DOHH2 (cell line): ENCODE results near the gene CFAP61.

Experiments
- H3F3A ChIP-seq: fragments of 200-600 bp; sonication (generic), shearing (Covaris generic); 2 replicates; pipeline ENCODE4 v1.6.0; 2016; ENCODE audit warnings: antibody characterized with exemption, mild to moderate bottlenecking; ENCODE audit not compliant: control insufficient read depth, insufficient read depth
- H3K27ac ChIP-seq: fragments of 200-600 bp; sonication (generic); 2 replicates; pipeline ENCODE4 v1.5.1; 2014; ENCODE audit warnings: low read depth, mild to moderate bottlenecking, low read length, moderate library complexity
- H3K27me3 ChIP-seq: fragments of 200-600 bp; sonication (generic); 2 replicates; pipeline ENCODE4 v1.6.1; 2014; ENCODE audit warnings: mild to moderate bottlenecking, low read length, mixed read lengths; ENCODE audit not compliant: control insufficient read depth
- H3K36me3 ChIP-seq: fragments of 200-600 bp; sonication (generic); 2 replicates; pipeline ENCODE4 v1.6.1; 2014; ENCODE audit warnings: mild to moderate bottlenecking, low read length, moderate library complexity, mixed read lengths; ENCODE audit not compliant: control insufficient read depth
- H3K4me1 ChIP-seq: fragments of 200-600 bp; sonication (generic); 2 replicates; pipeline ENCODE4 v1.6.1; 2014; ENCODE audit warnings: mild to moderate bottlenecking, low read length, mixed read lengths; ENCODE audit not compliant: control insufficient read depth
- H3K4me2 ChIP-seq: fragments of 200-600 bp; sonication (generic); 2 replicates; pipeline ENCODE4 v1.6.0; 2014; ENCODE audit warnings: mild to moderate bottlenecking, low read length, moderate library complexity
- H3K4me3 ChIP-seq: fragments of 200-600 bp; sonication (generic); 2 replicates; pipeline ENCODE4 v1.5.1; 2014; ENCODE audit warnings: mild to moderate bottlenecking, low read length, mixed read lengths
- H3K79me2 ChIP-seq: fragments of 200-600 bp; sonication (generic); 2 replicates; pipeline ENCODE4 v1.6.1; 2014; ENCODE audit warnings: mild to moderate bottlenecking, low read length, mixed read lengths; ENCODE audit not compliant: control insufficient read depth
- H3K9me2 ChIP-seq: fragments of 200-600 bp; sonication (generic); replicated peaks from 2 replicates; pipeline ENCODE4 v1.6.1; 2014; ENCODE audit warnings: mild to moderate bottlenecking, low read length, mixed read lengths; ENCODE audit not compliant: control insufficient read depth
- H3K9me3 ChIP-seq: fragments of 200-600 bp; sonication (generic); 2 replicates; pipeline ENCODE4 v1.6.1; 2014; ENCODE audit warnings: antibody characterized with exemption, low read length, mixed read lengths; ENCODE audit not compliant: control insufficient read depth, insufficient read depth
- H4K20me1 ChIP-seq: fragments of 200-600 bp; sonication (generic); 2 replicates; pipeline ENCODE4 v1.6.0; 2014; ENCODE audit warnings: low read depth, mild to moderate bottlenecking, antibody characterized with exemption, low read length, moderate library complexity; ENCODE audit not compliant: control insufficient read depth, insufficient read depth
- EZH2phosphoT487 ChIP-seq: fragments of 200-600 bp; sonication (generic); IDR thresholded peaks from 2 replicates; pipeline ENCODE4 v1.6.1; 2017; ENCODE audit warnings: borderline replicate concordance, mild to moderate bottlenecking, antibody characterized with exemption, low read length, moderate library complexity, mixed read lengths
- TF ChIP-seq, protein P1 (sequence below): fragments of 200-600 bp; sonication (generic); IDR thresholded peaks from one replicate; pipeline ENCODE4 v1.5.1; 2014; ENCODE audit warnings: antibody characterized with exemption, mild to moderate bottlenecking, low read depth, low read length; ENCODE audit not compliant: poor library complexity, severe bottlenecking

Gene CFAP61

GRCh38 chr20:20396794-20397193, 344.5 kb downstream of the CFAP61 start:
- H3K9me2 ChIP-seq, result no peaks in the 10 kb centered on the region

GRCh38 chr20:20398123-20398522, 345.8 kb downstream of the CFAP61 start:
- Histone ChIP-seq H3K9me3 (no peaks in the 10 kb centered on the region), H3K79me2 (no peaks in the 10 kb centered on the region), H3K4me1 (no peaks in the 10 kb centered on the region), H3F3A (no peaks in the 10 kb centered on the region), H3K27ac (no peak overlapping the region), H3K4me3 (no peak overlapping the region), H3K9me2 (no peaks in the 10 kb centered on the region), H3K27me3 (no peaks in the 10 kb centered on the region), H4K20me1 (no peaks in the 10 kb centered on the region), H3K36me3 (no peaks in the 10 kb centered on the region), H3K4me2 (no peak overlapping the region)
- TF ChIP-seq, protein P1, sequence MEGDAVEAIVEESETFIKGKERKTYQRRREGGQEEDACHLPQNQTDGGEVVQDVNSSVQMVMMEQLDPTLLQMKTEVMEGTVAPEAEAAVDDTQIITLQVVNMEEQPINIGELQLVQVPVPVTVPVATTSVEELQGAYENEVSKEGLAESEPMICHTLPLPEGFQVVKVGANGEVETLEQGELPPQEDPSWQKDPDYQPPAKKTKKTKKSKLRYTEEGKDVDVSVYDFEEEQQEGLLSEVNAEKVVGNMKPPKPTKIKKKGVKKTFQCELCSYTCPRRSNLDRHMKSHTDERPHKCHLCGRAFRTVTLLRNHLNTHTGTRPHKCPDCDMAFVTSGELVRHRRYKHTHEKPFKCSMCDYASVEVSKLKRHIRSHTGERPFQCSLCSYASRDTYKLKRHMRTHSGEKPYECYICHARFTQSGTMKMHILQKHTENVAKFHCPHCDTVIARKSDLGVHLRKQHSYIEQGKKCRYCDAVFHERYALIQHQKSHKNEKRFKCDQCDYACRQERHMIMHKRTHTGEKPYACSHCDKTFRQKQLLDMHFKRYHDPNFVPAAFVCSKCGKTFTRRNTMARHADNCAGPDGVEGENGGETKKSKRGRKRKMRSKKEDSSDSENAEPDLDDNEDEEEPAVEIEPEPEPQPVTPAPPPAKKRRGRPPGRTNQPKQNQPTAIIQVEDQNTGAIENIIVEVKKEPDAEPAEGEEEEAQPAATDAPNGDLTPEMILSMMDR, result no peak
- no peak for TF ChIP-seq EZH2phosphoT487

More at GRCh38 chr20:20396794-20397193, 344.5 kb downstream of the CFAP61 start:
- Histone ChIP-seq H3K79me2 (no peaks in the 10 kb centered on the region), H3K36me3 (no peaks in the 10 kb centered on the region), H3K4me3 (no peak overlapping the region), H3K4me2 (no peak overlapping the region), H3K27me3 (no peaks in the 10 kb centered on the region), H3F3A (no peaks in the 10 kb centered on the region), H4K20me1 (no peaks in the 10 kb centered on the region), H3K9me3 (no peaks in the 10 kb centered on the region), H3K4me1 (no peaks in the 10 kb centered on the region), H3K27ac (no peak overlapping the region)
- TF ChIP-seq EZH2phosphoT487, result no peak
- TF ChIP-seq, protein P1, result no peak

DNA sequence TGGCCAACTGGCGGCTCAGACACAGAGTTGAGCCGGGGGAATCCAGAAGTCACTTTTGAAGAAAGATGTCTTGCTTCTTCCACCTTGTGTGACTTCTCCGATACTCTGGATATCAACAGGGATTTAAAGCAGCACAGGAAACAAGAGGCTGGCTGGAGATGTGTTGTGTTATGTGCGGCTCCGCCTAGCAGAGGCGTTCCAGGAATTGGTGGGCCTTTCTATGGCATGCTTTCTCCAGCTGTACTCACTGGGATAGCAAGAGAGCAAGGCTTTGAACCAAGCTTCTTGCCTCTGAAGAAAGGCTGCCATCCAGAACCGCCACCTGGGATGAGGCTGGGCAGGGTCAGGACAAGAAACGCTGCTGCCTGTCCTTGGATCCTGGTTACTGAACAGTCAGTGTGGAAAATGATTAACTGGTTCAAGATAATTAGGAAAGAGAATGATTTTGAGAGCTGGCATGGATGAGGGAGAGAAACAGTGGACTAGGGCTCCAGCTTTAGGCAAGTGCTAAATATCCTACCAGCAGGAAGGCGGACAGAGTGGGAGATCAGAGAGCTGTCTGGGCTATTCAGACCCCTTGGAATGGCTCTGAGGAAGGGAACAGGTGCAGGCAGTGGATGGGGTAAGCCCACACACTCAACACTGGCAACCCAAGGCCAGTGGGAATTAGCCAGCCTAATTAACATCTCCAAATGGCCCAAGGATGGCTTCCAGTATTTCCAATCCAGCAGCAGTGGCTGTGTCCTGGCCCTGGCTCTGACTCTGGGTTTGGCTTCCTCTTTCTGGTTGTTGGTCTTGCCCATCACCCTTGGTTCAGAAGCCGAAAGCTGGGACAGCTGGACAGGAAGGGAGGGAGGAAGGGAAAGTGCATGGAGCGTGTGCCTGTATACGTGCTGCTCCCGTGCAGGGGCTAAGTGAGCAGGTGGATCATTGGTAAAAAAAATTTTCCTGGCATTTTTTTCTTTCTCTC, 347.5 kb downstream of the CFAP61 start:
- no peaks in the 10 kb centered on the region for H3K27me3 ChIP-seq
- H3K4me1 ChIP-seq, result no peaks in the 10 kb centered on the region
- no peak for TF ChIP-seq EZH2phosphoT487
- TF ChIP-seq, protein P1, result no peak
- H3K36me3 ChIP-seq, result no peaks in the 10 kb centered on the region
- no peak overlapping the region for H3K4me2 ChIP-seq
- no peaks in the 10 kb centered on the region for H3F3A ChIP-seq
- no peaks in the 10 kb centered on the region for H3K79me2 ChIP-seq
- no peaks in the 10 kb centered on the region for H3K9me3 ChIP-seq
- no peaks in the 10 kb centered on the region for H3K9me2 ChIP-seq
- H3K27ac ChIP-seq, result no peak overlapping the region
- H4K20me1 ChIP-seq, result no peaks in the 10 kb centered on the region
- H3K4me3 ChIP-seq, result no peak overlapping the region
